Measurements from ENCODE around the gene PRDM2.

DNA sequence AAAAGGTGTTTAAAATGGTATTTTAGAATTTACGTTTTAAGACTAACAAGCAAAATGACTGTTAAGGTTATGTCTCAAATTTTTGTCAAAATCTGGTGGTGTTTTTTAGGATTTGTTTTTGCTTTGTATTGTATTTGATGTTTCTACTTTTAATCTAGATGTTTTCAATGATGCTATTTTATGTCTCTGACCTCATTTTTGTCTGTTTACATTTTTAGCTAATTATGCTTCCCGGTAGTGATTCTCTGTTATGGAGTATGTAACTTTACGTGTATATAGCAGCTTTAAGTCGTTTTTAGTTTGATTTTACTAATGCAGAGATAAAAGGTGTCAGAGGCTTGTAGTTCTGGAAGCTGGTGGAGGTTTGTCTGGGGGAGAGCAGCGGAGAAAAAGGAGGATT is 71.8 kb downstream of the PRDM2 start:
- TF ChIP-seq BACH2 (CRISPR knock-in tag; IDR thresholded peaks at IDR 0.05; ENCODE audit: borderline replicate concordance) (no peak), ZFP30 (CRISPR knock-in tag; IDR thresholded peaks at IDR 0.05) (no peak), ARNTL (CRISPR knock-in tag; IDR thresholded peaks at IDR 0.05; ENCODE audit: borderline replicate concordance, low read depth) (no peak), ZFP3 (CRISPR knock-in tag; IDR thresholded peaks at IDR 0.05) (no peak), OSR1 (CRISPR knock-in tag; IDR thresholded peaks at IDR 0.05) (no peak), TCF4 (CRISPR knock-in tag; IDR thresholded peaks at IDR 0.05; ENCODE audit: borderline replicate concordance) (no peak), ZNF8 (CRISPR knock-in tag; IDR thresholded peaks at IDR 0.05) (no peak), CSDC2 (CRISPR knock-in tag; IDR thresholded peaks at IDR 0.05) (no peak), RARB (CRISPR knock-in tag; IDR thresholded peaks at IDR 0.05) (no peak)
- TF ChIP-seq, protein P1, sequence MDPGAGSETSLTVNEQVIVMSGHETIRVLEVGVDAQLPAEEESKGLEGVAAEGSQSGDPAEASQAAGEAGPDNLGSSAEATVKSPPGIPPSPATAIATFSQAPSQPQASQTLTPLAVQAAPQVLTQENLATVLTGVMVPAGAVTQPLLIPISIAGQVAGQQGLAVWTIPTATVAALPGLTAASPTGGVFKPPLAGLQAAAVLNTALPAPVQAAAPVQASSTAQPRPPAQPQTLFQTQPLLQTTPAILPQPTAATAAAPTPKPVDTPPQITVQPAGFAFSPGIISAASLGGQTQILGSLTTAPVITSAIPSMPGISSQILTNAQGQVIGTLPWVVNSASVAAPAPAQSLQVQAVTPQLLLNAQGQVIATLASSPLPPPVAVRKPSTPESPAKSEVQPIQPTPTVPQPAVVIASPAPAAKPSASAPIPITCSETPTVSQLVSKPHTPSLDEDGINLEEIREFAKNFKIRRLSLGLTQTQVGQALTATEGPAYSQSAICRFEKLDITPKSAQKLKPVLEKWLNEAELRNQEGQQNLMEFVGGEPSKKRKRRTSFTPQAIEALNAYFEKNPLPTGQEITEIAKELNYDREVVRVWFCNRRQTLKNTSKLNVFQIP (CRISPR knock-in tag; IDR thresholded peaks at IDR 0.05; ENCODE audit: borderline replicate concordance, low read depth) = no peak
- TF ChIP-seq, protein P2, sequence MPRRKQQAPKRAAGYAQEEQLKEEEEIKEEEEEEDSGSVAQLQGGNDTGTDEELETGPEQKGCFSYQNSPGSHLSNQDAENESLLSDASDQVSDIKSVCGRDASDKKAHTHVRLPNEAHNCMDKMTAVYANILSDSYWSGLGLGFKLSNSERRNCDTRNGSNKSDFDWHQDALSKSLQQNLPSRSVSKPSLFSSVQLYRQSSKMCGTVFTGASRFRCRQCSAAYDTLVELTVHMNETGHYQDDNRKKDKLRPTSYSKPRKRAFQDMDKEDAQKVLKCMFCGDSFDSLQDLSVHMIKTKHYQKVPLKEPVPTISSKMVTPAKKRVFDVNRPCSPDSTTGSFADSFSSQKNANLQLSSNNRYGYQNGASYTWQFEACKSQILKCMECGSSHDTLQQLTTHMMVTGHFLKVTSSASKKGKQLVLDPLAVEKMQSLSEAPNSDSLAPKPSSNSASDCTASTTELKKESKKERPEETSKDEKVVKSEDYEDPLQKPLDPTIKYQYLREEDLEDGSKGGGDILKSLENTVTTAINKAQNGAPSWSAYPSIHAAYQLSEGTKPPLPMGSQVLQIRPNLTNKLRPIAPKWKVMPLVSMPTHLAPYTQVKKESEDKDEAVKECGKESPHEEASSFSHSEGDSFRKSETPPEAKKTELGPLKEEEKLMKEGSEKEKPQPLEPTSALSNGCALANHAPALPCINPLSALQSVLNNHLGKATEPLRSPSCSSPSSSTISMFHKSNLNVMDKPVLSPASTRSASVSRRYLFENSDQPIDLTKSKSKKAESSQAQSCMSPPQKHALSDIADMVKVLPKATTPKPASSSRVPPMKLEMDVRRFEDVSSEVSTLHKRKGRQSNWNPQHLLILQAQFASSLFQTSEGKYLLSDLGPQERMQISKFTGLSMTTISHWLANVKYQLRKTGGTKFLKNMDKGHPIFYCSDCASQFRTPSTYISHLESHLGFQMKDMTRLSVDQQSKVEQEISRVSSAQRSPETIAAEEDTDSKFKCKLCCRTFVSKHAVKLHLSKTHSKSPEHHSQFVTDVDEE (CRISPR knock-in tag; IDR thresholded peaks at IDR 0.05) = no peak
- TF ChIP-seq, protein P3, sequence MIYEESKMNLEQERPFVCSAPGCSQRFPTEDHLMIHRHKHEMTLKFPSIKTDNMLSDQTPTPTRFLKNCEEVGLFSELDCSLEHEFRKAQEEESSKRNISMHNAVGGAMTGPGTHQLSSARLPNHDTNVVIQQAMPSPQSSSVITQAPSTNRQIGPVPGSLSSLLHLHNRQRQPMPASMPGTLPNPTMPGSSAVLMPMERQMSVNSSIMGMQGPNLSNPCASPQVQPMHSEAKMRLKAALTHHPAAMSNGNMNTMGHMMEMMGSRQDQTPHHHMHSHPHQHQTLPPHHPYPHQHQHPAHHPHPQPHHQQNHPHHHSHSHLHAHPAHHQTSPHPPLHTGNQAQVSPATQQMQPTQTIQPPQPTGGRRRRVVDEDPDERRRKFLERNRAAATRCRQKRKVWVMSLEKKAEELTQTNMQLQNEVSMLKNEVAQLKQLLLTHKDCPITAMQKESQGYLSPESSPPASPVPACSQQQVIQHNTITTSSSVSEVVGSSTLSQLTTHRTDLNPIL (CRISPR knock-in tag; IDR thresholded peaks at IDR 0.05; ENCODE audit: low read depth) = no peak
- TF ChIP-seq, protein P4, sequence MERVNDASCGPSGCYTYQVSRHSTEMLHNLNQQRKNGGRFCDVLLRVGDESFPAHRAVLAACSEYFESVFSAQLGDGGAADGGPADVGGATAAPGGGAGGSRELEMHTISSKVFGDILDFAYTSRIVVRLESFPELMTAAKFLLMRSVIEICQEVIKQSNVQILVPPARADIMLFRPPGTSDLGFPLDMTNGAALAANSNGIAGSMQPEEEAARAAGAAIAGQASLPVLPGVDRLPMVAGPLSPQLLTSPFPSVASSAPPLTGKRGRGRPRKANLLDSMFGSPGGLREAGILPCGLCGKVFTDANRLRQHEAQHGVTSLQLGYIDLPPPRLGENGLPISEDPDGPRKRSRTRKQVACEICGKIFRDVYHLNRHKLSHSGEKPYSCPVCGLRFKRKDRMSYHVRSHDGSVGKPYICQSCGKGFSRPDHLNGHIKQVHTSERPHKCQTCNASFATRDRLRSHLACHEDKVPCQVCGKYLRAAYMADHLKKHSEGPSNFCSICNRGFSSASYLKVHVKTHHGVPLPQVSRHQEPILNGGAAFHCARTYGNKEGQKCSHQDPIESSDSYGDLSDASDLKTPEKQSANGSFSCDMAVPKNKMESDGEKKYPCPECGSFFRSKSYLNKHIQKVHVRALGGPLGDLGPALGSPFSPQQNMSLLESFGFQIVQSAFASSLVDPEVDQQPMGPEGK (CRISPR knock-in tag; IDR thresholded peaks at IDR 0.05; ENCODE audit: borderline replicate concordance) = no peak

All from SK-N-SH treated with all-trans-retinoic acid at 6 μM for 48 hours (cell line).